Activated CD4-positive, alpha-beta T cell treated with anti-CD3 and anti-CD28 coated beads, Interleukin-2, amount 10 ng/mL, durations not matched to agents 7 days and 5 days (primary cell): ENCODE results near the gene TMEM164. TPM values are rescaled to one million over a fixed set of nuclear protein-coding genes. Genes with fewer than 3 reads are reported as not detected.

ENCODE experiments used
- CTCF ChIA-PET: fragments of 350-600 bp; sonication (Branson Sonifier 250); formaldehyde crosslinking; loops from one replicate; lab custom pipeline; 2021; ENCODE audit warnings: antibody characterized with exemption; lab: Charles Lee
- POLR2A ChIA-PET: fragments of 350-600 bp; sonication (Branson Sonifier 250); formaldehyde crosslinking; loops from one replicate; lab custom pipeline; 2021; ENCODE audit warnings: antibody characterized with exemption; lab: Charles Lee
- DNase-seq: peaks from one replicate; pipeline ENCODE4 v3.0.0-alpha.2; 2020
- H3K27ac Mint-ChIP-seq: one replicate; pipeline ENCODE4 v1.8.0; 2021; ENCODE audit warnings: mild to moderate bottlenecking, moderate library complexity, mixed read lengths
- H3K27me3 Mint-ChIP-seq: one replicate; pipeline ENCODE4 v1.8.0; 2021; ENCODE audit warnings: mixed read lengths
- H3K36me3 Mint-ChIP-seq: one replicate; pipeline ENCODE4 v1.8.0; 2021; ENCODE audit warnings: low read depth, mixed read lengths
- H3K4me1 Mint-ChIP-seq: one replicate; pipeline ENCODE4 v1.8.0; 2021; ENCODE audit warnings: mixed read lengths
- H3K4me3 Mint-ChIP-seq: one replicate; pipeline ENCODE4 v1.8.0; 2021; ENCODE audit warnings: mild to moderate bottlenecking, moderate library complexity, mixed read lengths
- H3K9me3 Mint-ChIP-seq: one replicate; pipeline ENCODE4 v1.8.0; 2021; ENCODE audit warnings: mixed read lengths
- total RNA-seq, 2 experiments: library from RNA; stranded (reverse); gene quantifications; one replicate each; pipeline ENCODE4 v1.2.3, GENCODE V29; 2021

The TMEM164 gene
- total RNA-seq, 2 experiments from 2014 or later: 19.2 to 20.9 TPM

GRCh38 chrX:110114260-110114776 is 111.4 kb downstream of the TMEM164 start:
- Mint-ChIP-seq H3K9me3 (no peaks in the 10 kb centered on the region), H3K4me3 (no peak overlapping the region), H3K27ac (no peak overlapping the region), H3K36me3 (no peaks in the 10 kb centered on the region), H3K27me3 (no peaks in the 10 kb centered on the region), H3K4me1 (no peaks in the 10 kb centered on the region)
- CTCF ChIA-PET: interaction anchor here (0.6 to 2.0 kb wide), 2 partner anchors 11 to 274 kb away, joined by 4 read pairs; no protein-coding TSS in a partner anchor
- POLR2A ChIA-PET: no interaction called here
- no peak for DNase-seq

- Mint-ChIP-seq H3K4me3 (no peak overlapping the region), H3K36me3 (no peaks in the 10 kb centered on the region), H3K27me3 (no peaks in the 10 kb centered on the region), H3K4me1 (no peaks in the 10 kb centered on the region), H3K9me3 (no peaks in the 10 kb centered on the region), H3K27ac (no peak overlapping the region)
- DNase-seq: no peak
- ChIA-PET CTCF (no interaction called here), POLR2A (no interaction called here)
Measured at GRCh38 chrX:110116066-110116980, 113.4 kb downstream of the TMEM164 start.

- Mint-ChIP-seq H3K36me3 (no peaks in the 10 kb centered on the region), H3K9me3 (no peaks in the 10 kb centered on the region), H3K4me3 (no peak overlapping the region), H3K27ac (no peak overlapping the region), H3K27me3 (no peaks in the 10 kb centered on the region), H3K4me1 (no peaks in the 10 kb centered on the region)
- CTCF ChIA-PET: no interaction called here
- DNase-seq: no peak
- POLR2A ChIA-PET: no interaction called here
Measured at GRCh38 chrX:110118530-110118929, 115.6 kb downstream of the TMEM164 start.

GRCh38 chrX:110119480-110119879 is 116.6 kb downstream of the TMEM164 start:
- CTCF ChIA-PET: no interaction called here

GRCh38 chrX:110120025-110120424 is 117.1 kb downstream of the TMEM164 start:
- Mint-ChIP-seq H3K27ac (no peak overlapping the region), H3K4me3 (no peak overlapping the region), H3K9me3 (no peaks in the 10 kb centered on the region), H3K36me3 (no peaks in the 10 kb centered on the region), H3K4me1 (no peaks in the 10 kb centered on the region), H3K27me3 (no peaks in the 10 kb centered on the region)
- ChIA-PET POLR2A (no interaction called here), CTCF (interaction anchor here (1.3 kb wide), 1 partner anchor 14 kb away, joined by 3 read pairs; no protein-coding TSS in a partner anchor)
- DNase-seq: no peak

More at GRCh38 chrX:110119480-110119879, 116.6 kb downstream of the TMEM164 start:
- Mint-ChIP-seq H3K9me3 (no peaks in the 10 kb centered on the region), H3K36me3 (no peaks in the 10 kb centered on the region), H3K4me3 (no peak overlapping the region), H3K27me3 (no peaks in the 10 kb centered on the region), H3K27ac (no peak overlapping the region), H3K4me1 (no peaks in the 10 kb centered on the region)
- POLR2A ChIA-PET: no interaction called here
- no peak for DNase-seq

- no peak for DNase-seq
- H3K9me3 Mint-ChIP-seq: no peaks in the 10 kb centered on the region
- H3K36me3 Mint-ChIP-seq: no peaks in the 10 kb centered on the region
- ChIA-PET POLR2A (no interaction called here), CTCF (no interaction called here)
- no peak overlapping the region for H3K4me3 Mint-ChIP-seq
- H3K27ac Mint-ChIP-seq: no peak overlapping the region
- no peaks in the 10 kb centered on the region for H3K27me3 Mint-ChIP-seq
- H3K4me1 Mint-ChIP-seq: no peaks in the 10 kb centered on the region
Measured at GRCh38 chrX:110123331-110123782, 120.4 kb downstream of the TMEM164 start.

GRCh38 chrX:110125446-110126162 is 122.7 kb downstream of the TMEM164 start:
- ChIA-PET CTCF (no interaction called here), POLR2A (no interaction called here)
- Mint-ChIP-seq H3K27ac (no peak overlapping the region), H3K27me3 (no peaks in the 10 kb centered on the region), H3K9me3 (no peaks in the 10 kb centered on the region), H3K4me1 (no peaks in the 10 kb centered on the region), H3K36me3 (peaks cover under 1% of the 10 kb centered on the region), H3K4me3 (no peak overlapping the region)
- no peak for DNase-seq

- DNase-seq: no peak
- Mint-ChIP-seq H3K27me3 (no peaks in the 10 kb centered on the region), H3K4me3 (no peak overlapping the region), H3K36me3 (peaks cover 3% of the 10 kb centered on the region), H3K4me1 (peaks cover 2% of the 10 kb centered on the region), H3K9me3 (no peaks in the 10 kb centered on the region), H3K27ac (no peak overlapping the region)
- POLR2A ChIA-PET: no interaction called here
- CTCF ChIA-PET: no interaction called here
Measured at GRCh38 chrX:110131031-110131430, 128.1 kb downstream of the TMEM164 start.

- Mint-ChIP-seq H3K4me3 (no peak overlapping the region), H3K27me3 (no peaks in the 10 kb centered on the region), H3K4me1 (peaks cover 2% of the 10 kb centered on the region), H3K9me3 (no peaks in the 10 kb centered on the region), H3K36me3 (peaks cover 3% of the 10 kb centered on the region), H3K27ac (no peak overlapping the region)
- ChIA-PET CTCF (interaction anchor here (1.4 to 1.5 kb wide), 2 partner anchors 14 to 28 kb away, joined by 3 to 8 read pairs; no protein-coding TSS in a partner anchor), POLR2A (no interaction called here)
- no peak for DNase-seq
Measured at GRCh38 chrX:110132450-110133114, 129.7 kb downstream of the TMEM164 start.

GRCh38 chrX:110133735-110134370 is 130.9 kb downstream of the TMEM164 start:
- DNase-seq: no peak
- Mint-ChIP-seq H3K9me3 (no peaks in the 10 kb centered on the region), H3K36me3 (peaks cover 3% of the 10 kb centered on the region), H3K4me3 (no peak overlapping the region), H3K27ac (peak overlapping the region; percentile 25), H3K4me1 (peaks cover 2% of the 10 kb centered on the region), H3K27me3 (no peaks in the 10 kb centered on the region)
- ChIA-PET POLR2A (no interaction called here), CTCF (interaction anchor here (1.4 to 1.5 kb wide), 2 partner anchors 13 to 27 kb away, joined by 3 to 8 read pairs; no protein-coding TSS in a partner anchor)

- Mint-ChIP-seq H3K27ac (no peak overlapping the region), H3K9me3 (no peaks in the 10 kb centered on the region), H3K36me3 (peaks cover 3% of the 10 kb centered on the region), H3K4me1 (peaks cover 2% of the 10 kb centered on the region), H3K4me3 (no peak overlapping the region), H3K27me3 (no peaks in the 10 kb centered on the region)
- CTCF ChIA-PET: interaction anchor here (1.1 kb wide), 1 partner anchor 10 kb away, joined by 4 read pairs; no protein-coding TSS in a partner anchor
- POLR2A ChIA-PET: no interaction called here
- no peak for DNase-seq
Measured at GRCh38 chrX:110135618-110136017, 132.7 kb downstream of the TMEM164 start.

- Mint-ChIP-seq H3K9me3 (no peaks in the 10 kb centered on the region), H3K4me1 (peaks cover 2% of the 10 kb centered on the region)
- CTCF ChIA-PET: interaction anchor here (1.1 kb wide), 1 partner anchor 9 kb away, joined by 4 read pairs; no protein-coding TSS in a partner anchor
Measured at GRCh38 chrX:110136136-110136535, 133.2 kb downstream of the TMEM164 start.

More at GRCh38 chrX:110136136-110136535, 133.2 kb downstream of the TMEM164 start:
- H3K27me3 Mint-ChIP-seq: no peaks in the 10 kb centered on the region
- no peak overlapping the region for H3K4me3 Mint-ChIP-seq
- POLR2A ChIA-PET: no interaction called here
- H3K36me3 Mint-ChIP-seq: no peaks in the 10 kb centered on the region
- no peak overlapping the region for H3K27ac Mint-ChIP-seq
- no peak for DNase-seq
